GM19043 (cell line): ENCODE results near the gene COL24A1.
"Not testable (repeated sequence)": the region's sequence is repeated elsewhere in the genome, so short reads cannot be mapped to it uniquely, and the experiment has no call there.

Experiments used
- ATAC-seq: cut with Tn5 transposase; IDR thresholded peaks from one replicate; pipeline ENCODE4 v1.9.1; 2021; ENCODE audit warnings: low read depth; ENCODE audit not compliant: unreplicated experiment

COL24A1 gene

GRCh38 chr1:86089765-86090164 lies 66.8 kb downstream of the COL24A1 start:
- no peak for ATAC-seq

DNA sequence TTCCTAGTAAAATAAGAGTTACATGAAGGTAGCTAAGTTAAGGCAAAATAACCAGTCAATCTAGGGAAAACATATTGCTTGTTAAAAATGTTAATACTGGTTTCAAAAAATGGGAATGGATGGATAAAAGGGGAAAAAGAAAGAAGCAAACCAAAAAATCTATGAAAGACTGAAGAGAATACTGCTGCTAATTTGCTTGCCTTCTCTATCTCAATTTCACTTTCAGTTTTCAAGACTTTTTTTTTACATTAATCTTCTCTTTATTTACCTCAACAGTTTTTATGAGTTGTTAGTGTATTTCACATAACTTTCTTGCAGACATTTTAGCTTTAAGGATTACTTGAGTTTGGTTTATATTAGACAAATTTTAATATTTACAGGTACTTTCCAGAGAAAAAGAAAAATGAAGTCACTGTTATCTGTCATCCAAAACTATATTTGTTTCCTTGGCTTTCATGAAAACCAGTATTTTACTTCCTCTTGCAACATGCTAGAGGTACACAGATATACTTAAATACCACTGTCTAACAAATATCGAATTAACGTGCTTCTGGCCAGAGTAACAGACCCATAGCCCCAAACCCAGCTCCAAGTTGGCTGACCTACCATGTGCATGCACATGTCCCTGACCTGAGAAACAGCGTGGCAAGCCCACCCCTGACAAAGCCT lies 70.7 kb downstream of the COL24A1 start:
- ATAC-seq: no peak

GRCh38 chr1:86084998-86085397 lies 71.6 kb downstream of the COL24A1 start:
- ATAC-seq: no peak

GRCh38 chr1:86082183-86082582 lies 74.4 kb downstream of the COL24A1 start:
- no peak for ATAC-seq

- not testable (repeated sequence) for ATAC-seq
Observed at GRCh38 chr1:86072474-86072873, 84.1 kb downstream of the COL24A1 start.

- ATAC-seq: not testable (repeated sequence)
Observed at GRCh38 chr1:86071870-86072269, 84.7 kb downstream of the COL24A1 start.

DNA sequence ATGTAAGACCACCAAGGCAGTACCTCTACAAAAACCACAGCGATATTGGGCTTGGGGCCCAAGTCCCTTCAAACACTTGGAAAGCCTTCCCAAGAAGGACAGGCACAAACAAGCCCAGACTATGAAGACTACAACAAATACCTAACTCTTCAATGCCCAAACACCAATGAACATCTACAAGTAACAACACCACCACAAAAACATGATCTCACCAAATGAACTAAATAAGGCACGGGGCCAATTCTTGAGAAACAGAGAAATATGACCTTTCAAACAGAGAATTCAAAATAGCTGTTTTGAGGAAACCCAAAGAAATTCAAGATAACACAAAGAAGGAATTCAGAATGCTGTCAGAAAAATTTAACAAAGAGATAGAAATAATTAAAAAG lies 86.8 kb downstream of the COL24A1 start:
- ATAC-seq: no peak

DNA sequence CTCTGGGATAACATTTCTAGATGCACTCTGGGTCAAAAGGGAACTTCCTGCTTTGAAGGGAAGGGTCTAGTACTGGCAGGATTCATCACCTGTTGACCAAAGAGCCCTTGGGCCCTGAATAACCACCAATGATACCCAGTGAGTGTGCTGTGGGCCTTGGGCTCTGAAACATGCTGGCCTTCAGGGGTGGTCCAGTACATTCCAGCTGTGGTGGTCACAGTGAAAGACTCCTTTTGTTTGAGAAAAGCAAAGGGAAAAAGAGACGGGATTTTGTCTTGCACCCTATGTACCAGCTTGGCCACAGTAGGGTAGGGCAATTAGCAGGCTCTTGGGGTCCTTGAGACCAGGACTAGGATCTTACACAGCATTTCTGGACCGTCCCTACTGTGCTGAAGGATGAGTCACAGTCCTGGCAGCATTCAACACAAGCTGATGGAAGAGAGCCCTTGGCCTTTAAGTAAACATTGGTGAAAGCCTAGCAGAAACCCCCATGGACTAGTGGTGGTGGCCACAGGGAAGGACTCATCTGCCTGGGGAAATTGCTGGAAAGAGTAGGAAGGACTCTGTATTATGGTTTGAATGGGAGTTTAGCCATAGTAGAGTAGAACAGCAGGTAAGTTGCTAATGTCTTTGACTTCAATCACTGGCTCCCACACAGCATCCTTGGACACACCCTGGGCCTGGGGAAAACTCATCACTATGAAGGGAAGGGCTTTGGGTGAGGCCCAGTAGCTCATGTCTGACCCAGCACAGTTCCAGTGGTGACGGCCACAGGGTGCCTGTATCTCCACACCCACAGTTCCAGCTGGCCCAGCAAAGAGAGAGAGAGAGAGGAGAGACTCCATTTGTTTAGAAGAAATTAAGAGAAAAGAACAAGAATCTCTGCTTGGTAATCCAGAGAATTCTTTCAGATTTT lies 87.5 kb downstream of the COL24A1 start:
- no peak for ATAC-seq

DNA sequence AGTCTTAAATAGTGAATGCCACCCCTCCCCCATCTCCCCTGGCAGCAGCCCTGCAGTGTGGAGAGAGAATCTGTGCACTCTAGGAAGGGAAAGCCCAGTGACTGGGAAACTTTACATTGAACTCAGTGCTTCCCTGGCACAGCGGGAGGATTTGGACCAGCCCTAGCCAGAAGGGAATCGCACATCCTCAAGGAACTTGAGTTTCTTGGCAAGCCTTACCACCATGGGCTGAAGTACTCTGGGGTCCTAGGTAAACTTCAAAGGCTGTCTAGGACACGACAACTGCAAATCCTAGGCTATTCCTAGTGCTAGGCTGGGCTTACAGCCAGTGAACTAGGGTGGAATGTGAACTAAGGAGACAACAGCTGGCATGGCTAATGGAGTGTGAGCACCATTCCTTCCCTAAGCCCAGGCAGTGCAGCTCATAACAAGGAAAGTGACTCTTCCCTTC lies 88.3 kb downstream of the COL24A1 start:
- ATAC-seq: no peak

GRCh38 chr1:86067626-86068025 lies 88.9 kb downstream of the COL24A1 start:
- ATAC-seq: no peak

GRCh38 chr1:86064899-86065298 lies 91.7 kb downstream of the COL24A1 start:
- ATAC-seq: no peak

DNA sequence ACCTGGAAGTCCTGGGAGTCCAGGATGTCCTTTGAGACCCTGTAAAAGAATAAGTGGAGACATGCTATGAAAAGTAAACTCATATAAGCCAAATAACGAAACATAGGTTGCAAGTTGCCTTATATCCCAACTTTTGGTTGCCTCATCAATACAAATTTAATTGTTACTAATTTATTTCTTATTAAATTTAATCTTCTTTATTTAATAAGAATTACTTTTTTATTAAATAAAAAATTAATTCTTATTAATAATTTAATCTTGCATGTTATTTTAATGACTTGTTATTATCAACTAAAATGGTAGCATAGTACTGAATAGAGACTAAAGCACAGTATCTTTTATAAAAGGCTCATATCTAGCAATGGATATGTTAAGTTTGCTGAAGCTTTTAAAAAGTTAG lies 92.9 kb downstream of the COL24A1 start:
- ATAC-seq: no peak

DNA sequence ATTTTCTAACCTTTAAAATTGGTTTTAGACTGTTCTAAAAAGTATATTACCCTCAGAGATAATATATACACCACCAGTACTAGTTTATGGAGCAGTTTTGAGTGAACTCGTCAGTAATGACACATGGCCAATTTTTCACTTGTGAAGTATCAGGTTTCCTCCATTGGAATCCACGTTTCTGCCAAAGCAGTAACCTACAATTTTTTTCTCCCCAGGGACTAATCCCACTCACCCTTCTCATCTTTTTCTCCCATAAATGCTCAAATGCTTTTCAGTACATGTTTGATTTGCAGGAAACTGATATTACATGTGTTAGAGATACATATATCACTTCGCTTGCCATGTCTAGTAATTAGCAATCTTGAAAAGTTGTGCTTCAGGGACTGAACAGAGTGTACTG lies 94.1 kb downstream of the COL24A1 start:
- ATAC-seq: no peak

DNA sequence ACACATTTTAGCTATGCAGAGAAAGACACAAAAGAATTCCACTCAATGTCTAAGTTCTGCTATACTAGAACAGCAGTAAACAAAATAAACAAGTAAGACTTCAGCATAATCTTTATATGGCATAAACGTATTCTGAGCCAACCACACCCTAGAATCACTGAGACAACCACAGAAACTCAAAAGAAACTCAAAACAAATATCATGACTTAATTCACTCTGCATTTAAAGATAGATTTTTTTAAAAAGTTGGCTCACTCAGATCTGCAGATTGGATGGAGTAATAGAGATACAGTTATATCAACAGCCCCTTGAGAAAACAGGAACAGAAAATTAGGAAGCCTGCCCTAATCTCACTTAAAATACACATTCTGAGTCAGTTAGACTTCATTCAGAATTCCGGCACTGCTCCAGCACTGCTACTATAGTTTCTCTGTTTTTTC lies 95.0 kb downstream of the COL24A1 start:
- ATAC-seq: no peak

GRCh38 chr1:86054396-86054795 lies 102.2 kb downstream of the COL24A1 start:
- ATAC-seq: no peak

DNA sequence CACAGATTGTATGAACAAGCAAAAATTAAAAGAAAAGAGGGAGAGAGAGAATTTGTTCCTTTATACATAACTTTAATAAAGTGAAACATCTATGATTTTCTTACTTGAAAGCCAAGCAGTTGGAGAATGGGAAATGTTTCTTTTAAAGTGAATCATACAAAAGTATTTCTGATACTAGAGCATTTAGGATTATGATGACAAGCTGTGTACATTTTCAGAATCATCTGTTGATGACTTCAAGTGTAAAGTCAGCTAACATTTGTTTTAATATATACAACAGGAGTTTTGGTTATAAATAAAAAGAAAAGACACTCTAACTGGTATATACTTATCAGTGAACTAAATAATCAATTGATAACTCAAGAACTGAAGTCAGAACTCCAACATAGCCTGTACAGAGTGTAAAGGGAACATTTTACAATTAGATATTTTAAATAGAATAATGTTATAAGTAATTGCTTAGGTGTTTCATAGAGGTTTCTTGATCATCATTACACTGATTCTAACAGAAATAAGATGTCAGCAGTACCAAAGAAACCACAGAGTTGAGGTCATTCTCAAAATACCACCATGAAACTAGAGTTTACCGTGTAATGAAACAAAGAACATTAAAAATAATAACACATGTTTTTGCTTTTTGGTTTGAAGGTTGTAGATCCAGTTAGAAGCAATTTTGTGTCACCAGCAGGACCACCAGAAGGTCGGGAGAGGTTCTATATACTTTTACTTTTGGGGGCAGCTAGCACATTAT lies 103.4 kb downstream of the COL24A1 start:
- no peak for ATAC-seq

DNA sequence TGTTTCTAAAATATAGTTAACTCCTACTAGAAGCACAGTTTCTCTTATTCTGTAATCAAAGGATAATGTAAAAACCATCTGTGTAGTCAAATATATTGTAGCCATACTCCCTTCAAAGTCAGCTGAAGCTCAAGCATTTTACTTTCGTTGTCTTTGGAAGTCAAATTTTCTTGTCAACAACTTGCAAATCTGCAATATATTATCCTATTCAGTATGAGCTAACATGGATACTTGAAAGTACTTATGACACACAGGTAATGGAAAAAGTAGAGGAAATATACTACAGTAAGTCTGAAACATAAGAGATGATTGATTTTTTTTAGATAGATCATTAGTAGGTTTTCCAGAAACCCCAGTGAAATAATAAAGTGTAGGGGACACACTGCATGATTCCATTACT lies 121.5 kb downstream of the COL24A1 start:
- ATAC-seq: no peak

GRCh38 chr1:86030180-86030579 lies 126.4 kb downstream of the COL24A1 start:
- ATAC-seq: no peak

DNA sequence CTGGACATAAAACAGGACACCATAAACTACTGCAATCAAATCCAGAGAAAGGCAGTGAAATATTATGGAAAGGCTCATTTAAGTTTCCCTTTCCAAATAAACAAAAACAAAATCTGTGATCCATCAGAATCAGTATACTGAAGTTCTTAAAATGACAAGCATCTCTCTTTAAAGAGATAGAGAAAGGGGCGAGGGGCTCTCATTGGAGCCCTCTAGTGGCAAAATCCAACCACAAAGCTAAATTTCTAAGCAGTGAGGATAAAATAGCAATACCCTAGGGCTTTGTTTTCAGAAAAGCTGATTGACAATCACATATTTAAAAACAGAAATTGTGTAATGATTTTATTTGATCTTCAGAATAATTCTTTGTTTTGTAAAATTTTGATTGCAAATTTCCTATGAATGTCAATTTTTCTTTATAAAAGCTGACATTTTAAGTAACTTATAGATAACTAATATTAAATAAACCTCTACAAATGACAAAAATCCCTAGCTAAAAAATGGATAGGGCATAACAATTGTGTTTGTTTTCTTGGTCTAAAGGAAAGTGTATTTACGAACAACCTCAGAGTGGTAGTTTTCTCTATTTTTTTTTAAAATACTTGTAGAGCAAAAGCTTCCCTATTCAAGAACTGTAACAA lies 138.2 kb downstream of the COL24A1 start:
- no peak for ATAC-seq

GRCh38 chr1:86016076-86016759 lies 140.4 kb downstream of the COL24A1 start:
- ATAC-seq: peak; percentile 51
